Fibroblast of villous mesenchyme (primary cell): ENCODE results near the gene RARG. TPM values are rescaled to one million over a fixed set of nuclear protein-coding genes. Genes with fewer than 3 reads are reported as not detected.

Source experiments
- DNase-seq: peaks from one replicate; pipeline ENCODE4 v3.0.0-alpha.2; 2010; ENCODE audit warnings: low read depth
- H3K4me3 ChIP-seq: 2 replicates; pipeline ENCODE4 v1.5.1; 2011; ENCODE audit warnings: low read depth, mild to moderate bottlenecking, low read length
- total RNA-seq: library from RNA; depleted of rRNA; stranded (reverse); fragments of >200 nt; gene quantifications from 2 replicates; pipeline ENCODE4 v1.2.3, GENCODE V29; 2012
- TF ChIP-seq, protein P1 (sequence below): IDR thresholded peaks from 2 replicates; pipeline ENCODE4 v1.5.1; 2012; ENCODE audit warnings: low read depth, mild to moderate bottlenecking, low read length; ENCODE audit not compliant: insufficient read depth

The RARG gene
- total RNA-seq, 1 donor: 29.4 TPM

DNA sequence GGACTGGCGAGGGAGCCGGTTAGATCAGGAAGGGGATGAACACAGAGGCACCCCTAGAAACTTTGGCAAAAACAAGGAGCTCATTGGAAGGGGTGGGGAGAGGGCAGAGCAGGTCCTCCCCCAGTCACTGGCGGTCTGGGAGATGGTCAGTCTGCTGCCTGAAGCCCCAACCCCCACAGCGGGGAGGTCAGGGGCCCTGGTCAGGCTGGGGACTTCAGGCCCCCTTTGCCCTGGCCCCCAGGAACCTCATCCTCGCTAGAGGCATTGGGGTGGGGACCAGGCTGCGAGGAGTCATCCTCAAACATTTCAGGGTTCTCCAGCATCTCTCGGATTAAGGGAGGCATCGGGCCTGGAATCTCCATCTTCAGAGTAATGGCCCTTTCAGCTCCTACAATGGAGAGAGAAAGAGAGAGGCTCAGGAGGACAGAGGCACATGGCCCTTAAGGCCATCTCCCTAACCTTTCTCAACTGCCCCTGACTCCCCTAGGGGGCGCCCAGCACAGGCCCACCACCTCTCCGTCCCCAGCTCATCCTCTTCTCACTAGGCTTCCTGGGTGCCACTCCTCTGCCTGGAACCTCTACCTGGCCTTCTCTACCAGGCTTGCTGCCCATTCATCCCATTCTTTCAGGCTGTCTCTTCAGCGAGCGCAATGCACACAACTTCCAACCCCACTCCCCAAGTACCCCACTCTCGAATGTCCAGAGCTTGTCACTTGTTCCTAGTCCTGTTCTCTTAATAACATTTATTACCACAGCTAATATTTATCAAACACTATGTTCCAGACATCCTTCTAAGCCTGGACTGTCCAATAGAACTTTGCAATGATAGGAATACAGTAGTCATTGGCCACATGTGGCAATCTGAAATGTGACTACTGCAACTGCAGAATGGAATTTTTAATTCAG is 20.3 kb downstream of the RARG start:
- TF ChIP-seq, protein P1, sequence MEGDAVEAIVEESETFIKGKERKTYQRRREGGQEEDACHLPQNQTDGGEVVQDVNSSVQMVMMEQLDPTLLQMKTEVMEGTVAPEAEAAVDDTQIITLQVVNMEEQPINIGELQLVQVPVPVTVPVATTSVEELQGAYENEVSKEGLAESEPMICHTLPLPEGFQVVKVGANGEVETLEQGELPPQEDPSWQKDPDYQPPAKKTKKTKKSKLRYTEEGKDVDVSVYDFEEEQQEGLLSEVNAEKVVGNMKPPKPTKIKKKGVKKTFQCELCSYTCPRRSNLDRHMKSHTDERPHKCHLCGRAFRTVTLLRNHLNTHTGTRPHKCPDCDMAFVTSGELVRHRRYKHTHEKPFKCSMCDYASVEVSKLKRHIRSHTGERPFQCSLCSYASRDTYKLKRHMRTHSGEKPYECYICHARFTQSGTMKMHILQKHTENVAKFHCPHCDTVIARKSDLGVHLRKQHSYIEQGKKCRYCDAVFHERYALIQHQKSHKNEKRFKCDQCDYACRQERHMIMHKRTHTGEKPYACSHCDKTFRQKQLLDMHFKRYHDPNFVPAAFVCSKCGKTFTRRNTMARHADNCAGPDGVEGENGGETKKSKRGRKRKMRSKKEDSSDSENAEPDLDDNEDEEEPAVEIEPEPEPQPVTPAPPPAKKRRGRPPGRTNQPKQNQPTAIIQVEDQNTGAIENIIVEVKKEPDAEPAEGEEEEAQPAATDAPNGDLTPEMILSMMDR: peak; percentile 39
- no peak for DNase-seq
- H3K4me3 ChIP-seq: no peak overlapping the region

- TF ChIP-seq, protein P1: no peak
- DNase-seq: no peak
- H3K4me3 ChIP-seq: no peak overlapping the region
These were observed 21.2 kb downstream of the RARG start for GRCh38 chr12:53210843-53211242.

DNA sequence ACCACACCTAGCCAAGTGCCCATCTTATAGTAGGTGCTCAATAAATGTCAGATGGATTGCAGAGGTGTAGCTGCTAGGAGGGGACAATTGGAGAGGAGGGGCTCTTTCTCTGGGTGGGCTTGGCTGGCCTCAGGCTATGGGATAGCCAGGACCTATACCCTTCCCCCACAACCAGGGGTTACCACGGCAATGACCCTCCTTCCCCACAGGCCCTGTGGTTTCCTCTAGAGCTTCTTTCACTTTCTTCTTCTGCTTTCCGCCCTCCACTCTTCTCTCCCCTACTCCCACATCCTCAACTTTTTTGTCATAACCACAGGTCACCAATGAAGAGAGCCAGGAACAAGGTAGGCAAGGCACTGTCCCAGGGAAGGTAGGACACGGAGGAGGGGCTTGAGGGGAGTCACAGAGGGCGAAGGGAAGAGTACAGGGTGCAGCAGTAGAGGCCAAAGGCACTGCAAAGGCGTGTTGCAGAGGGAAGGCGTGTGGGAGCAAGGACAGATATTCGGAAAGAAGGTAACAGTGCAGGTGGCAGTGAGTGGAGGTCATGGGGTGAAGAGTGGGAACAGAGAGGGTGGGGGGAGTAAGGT is 23.0 kb downstream of the RARG start:
- H3K4me3 ChIP-seq: no peak overlapping the region
- TF ChIP-seq, protein P1: no peak
- DNase-seq: no peak

- TF ChIP-seq, protein P1: no peak
- no peak overlapping the region for H3K4me3 ChIP-seq
- no peak for DNase-seq
These were observed 23.6 kb downstream of the RARG start for GRCh38 chr12:53208435-53208834.

DNA sequence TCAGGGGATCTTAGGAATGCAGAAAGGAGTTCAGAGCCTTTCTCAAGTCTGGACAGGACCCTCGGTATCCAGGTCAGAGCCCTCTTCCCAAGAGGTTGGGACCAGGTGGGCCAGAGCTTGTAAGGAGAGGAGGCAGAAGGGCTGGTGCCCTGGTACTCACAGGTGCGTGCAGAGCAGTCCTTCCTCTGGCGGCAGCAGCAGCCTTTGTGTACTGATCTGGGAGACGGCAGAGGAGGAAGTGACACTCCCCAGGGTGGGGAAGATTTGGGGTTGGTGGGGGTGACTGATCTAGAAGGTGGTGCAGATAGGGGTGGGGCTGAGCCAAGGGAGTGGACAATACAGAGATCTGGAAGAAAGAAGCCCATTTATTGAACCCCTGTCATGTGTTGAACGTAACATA is 25.0 kb downstream of the RARG start, which contains the start of gene ITGB7:
Gene ITGB7 (minus strand): TSS at position 210 of the 400 bp plus-strand sequence. CDS start 6,808 bp downstream, outside the sequence.
- TF ChIP-seq, protein P1: no peak
- H3K4me3 ChIP-seq: no peak within 1 kb of the TSS
- no peak for DNase-seq

GRCh38 chr12:53205747-53206419 is 26.1 kb downstream of the RARG start:
- TF ChIP-seq, protein P1: no peak
- no peak overlapping the region for H3K4me3 ChIP-seq
- DNase-seq: peak; percentile 85
